HEK293 (cell line): Measurements from ENCODE around the gene NRP1.

Experiments used
- SP2 ChIP-seq: fragments of 450-650 bp; formaldehyde crosslinking; IDR thresholded peaks from 2 replicates; pipeline ENCODE4 v1.5.1; 2016; ENCODE audit warnings: missing biosample characterization, missing genetic modification characterization
- TCF7L2 ChIP-seq: IDR thresholded peaks from 2 replicates; pipeline ENCODE4 v1.6.1; 2011; ENCODE audit warnings: low read depth, mild to moderate bottlenecking, inconsistent platforms, low read length, moderate library complexity, borderline replicate concordance

DNA sequence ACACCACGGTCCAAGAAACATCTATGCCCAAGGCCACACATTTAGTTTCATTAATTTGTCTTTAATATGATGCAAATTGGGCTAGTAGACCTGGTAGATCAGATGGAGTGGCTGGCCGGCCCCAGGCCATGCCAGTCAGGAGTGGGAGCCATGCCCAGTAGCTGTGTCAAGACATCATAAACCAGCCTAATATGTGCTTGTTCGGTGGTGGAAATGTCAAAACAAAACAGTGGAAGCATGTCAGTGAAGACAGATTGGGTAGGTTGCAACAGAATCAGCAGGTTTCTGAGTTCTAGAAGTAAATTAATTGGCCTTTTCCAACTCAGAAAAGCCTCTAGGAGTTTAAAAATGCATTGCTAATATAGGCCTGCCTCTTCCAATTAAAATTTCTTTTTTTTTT is 124.7 kb downstream of the NRP1 start:
- TF ChIP-seq SP2 (tag by site-specific recombination) (no peak), TCF7L2 (no peak)
